Large intestine (tissue), 3 donors: ENCODE measurements around the gene ZSWIM7. TPM values are rescaled to one million over a fixed set of nuclear protein-coding genes. Genes with fewer than 3 reads are reported as not detected.
"Not testable (repeated sequence)": the region's sequence is repeated elsewhere in the genome, so short reads cannot be mapped to it uniquely, and the experiment has no call there.

Source experiments
- DNase-seq, 2 donors: peaks; one replicate each; pipeline versions ENCODE4 v3.0.0 to v3.0.0-alpha.2; 2013
- H3K27ac ChIP-seq: one replicate; pipeline ENCODE4 v1.5.1; 2013; ENCODE audit warnings: low read length
- H3K27me3 ChIP-seq: 2 replicates; pipeline ENCODE4 v1.6.1; 2013; ENCODE audit warnings: low read length; ENCODE audit not compliant: control insufficient read depth, insufficient read depth
- H3K36me3 ChIP-seq: 2 replicates; pipeline ENCODE4 v1.6.1; 2013; ENCODE audit warnings: low read length; ENCODE audit not compliant: control insufficient read depth, insufficient read depth
- H3K4me1 ChIP-seq: one replicate; pipeline ENCODE4 v1.6.1; 2013; ENCODE audit warnings: low read length; ENCODE audit not compliant: control insufficient read depth, insufficient read depth
- H3K4me3 ChIP-seq: one replicate; pipeline ENCODE4 v1.5.1; 2013; ENCODE audit warnings: low read length
- H3K9me3 ChIP-seq: one replicate; pipeline ENCODE4 v1.6.1; 2013; ENCODE audit warnings: mild to moderate bottlenecking, low read depth, low read length, moderate library complexity; ENCODE audit not compliant: control insufficient read depth
- WGBS: methylation state at CpG from one replicate; pipeline ENCODE4 v1.1.5; 2013; ENCODE audit warnings: low lambda C conversion rate; ENCODE audit not compliant: insufficient coverage; 5-methylcytosine and 5-hydroxymethylcytosine counted together
- polyA plus RNA-seq: library from polyadenylated mRNA; unstranded; fragments of 120-200 nt; gene quantifications from one replicate; pipeline ENCODE4 v1.2.1, GENCODE V29; 2013

Gene ZSWIM7
- polyA plus RNA-seq, 1 donor: 31.6 TPM

GRCh38 chr17:16001226-16001897 lies 1.9 kb upstream of the ZSWIM7 start:
- H3K27ac ChIP-seq: no peak overlapping the region
- H3K36me3 ChIP-seq: peaks cover 57% of the 10 kb centered on the region
- peaks cover 7% of the 10 kb centered on the region for H3K4me1 ChIP-seq

GRCh38 chr17:15999974-16000827 lies 697 bp upstream of the ZSWIM7 start:
- 6% methylated on average over 4 of the region's 64 CpGs for WGBS

More at GRCh38 chr17:16001226-16001897, 1.9 kb upstream of the ZSWIM7 start:
- Histone ChIP-seq H3K4me3 (peak overlapping the region; percentile 82), H3K27me3 (no peaks in the 10 kb centered on the region), H3K9me3 (peaks cover 9% of the 10 kb centered on the region)
- DNase-seq: peak in 1 of 2 donors; percentile 14

GRCh38 chr17:15998031-15998562 lies 1.4 kb downstream of the ZSWIM7 start:
- Histone ChIP-seq H3K36me3 (peaks cover 36% of the 10 kb centered on the region), H3K4me1 (peaks cover 7% of the 10 kb centered on the region), H3K9me3 (peaks cover 9% of the 10 kb centered on the region), H3K27me3 (no peaks in the 10 kb centered on the region), H3K4me3 (no peak overlapping the region), H3K27ac (no peak overlapping the region)
- no peak for DNase-seq
- no CpG with 5 or more reads among the region's 4 CpGs for WGBS

More at GRCh38 chr17:15999974-16000827, 697 bp upstream of the ZSWIM7 start:
- peak in 1 of 2 donors; percentile 56 for DNase-seq
- H3K9me3 ChIP-seq: peaks cover 9% of the 10 kb centered on the region
- H3K4me3 ChIP-seq: peak overlapping the region; percentile 82
- H3K27me3 ChIP-seq: no peaks in the 10 kb centered on the region
- H3K4me1 ChIP-seq: peaks cover 7% of the 10 kb centered on the region
- H3K27ac ChIP-seq: peak overlapping the region; percentile 96
- H3K36me3 ChIP-seq: peaks cover 49% of the 10 kb centered on the region

GRCh38 chr17:15996322-15996721 lies 3.2 kb downstream of the ZSWIM7 start:
- no peak for DNase-seq
- WGBS: 100% methylated on average over 1 of the region's 6 CpGs

GRCh38 chr17:15981646-15982580 lies 17.6 kb downstream of the ZSWIM7 start:
- Histone ChIP-seq H3K27me3 (no peaks in the 10 kb centered on the region), H3K36me3 (peaks cover 53% of the 10 kb centered on the region), H3K4me1 (no peaks in the 10 kb centered on the region), H3K9me3 (no peaks in the 10 kb centered on the region), H3K27ac (no peak overlapping the region), H3K4me3 (no peak overlapping the region)
- DNase-seq: no peak
- WGBS: 100% methylated on average over 1 of the region's 5 CpGs

More at GRCh38 chr17:15996322-15996721, 3.2 kb downstream of the ZSWIM7 start:
- no peaks in the 10 kb centered on the region for H3K27me3 ChIP-seq
- no peak overlapping the region for H3K27ac ChIP-seq
- H3K9me3 ChIP-seq: peaks cover 2% of the 10 kb centered on the region
- H3K4me3 ChIP-seq: no peak overlapping the region
- H3K36me3 ChIP-seq: peaks cover 21% of the 10 kb centered on the region
- H3K4me1 ChIP-seq: peaks cover 7% of the 10 kb centered on the region

GRCh38 chr17:15981208-15981607 lies 18.3 kb downstream of the ZSWIM7 start:
- Histone ChIP-seq H3K27me3 (no peaks in the 10 kb centered on the region), H3K9me3 (no peaks in the 10 kb centered on the region), H3K4me1 (no peaks in the 10 kb centered on the region), H3K36me3 (peaks cover 55% of the 10 kb centered on the region), H3K4me3 (no peak overlapping the region), H3K27ac (peak overlapping the region; percentile 9)
- DNase-seq: peak in 1 of 2 donors; percentile 33
- no CpG with 5 or more reads among the region's 2 CpGs for WGBS

GRCh38 chr17:15979013-15979412 lies 20.5 kb downstream of the ZSWIM7 start:
- not testable (repeated sequence) for H3K4me1 ChIP-seq, DNase-seq, H3K9me3 ChIP-seq, H3K27me3 ChIP-seq, H3K27ac ChIP-seq, H3K4me3 ChIP-seq
- WGBS: no CpG with 5 or more reads among the region's 4 CpGs
- H3K36me3 ChIP-seq: peaks cover 52% of the 10 kb centered on the region

GRCh38 chr17:15978606-15979005 lies 20.9 kb downstream of the ZSWIM7 start:
- Histone ChIP-seq H3K4me3 (no peak overlapping the region), H3K27ac (no peak overlapping the region), H3K27me3 (no peaks in the 10 kb centered on the region), H3K9me3 (no peaks in the 10 kb centered on the region), H3K36me3 (peaks cover 49% of the 10 kb centered on the region), H3K4me1 (no peaks in the 10 kb centered on the region)
- WGBS: no CpG with 5 or more reads among the region's 1 CpG
- DNase-seq: no peak

GRCh38 chr17:15977894-15978293 lies 21.6 kb downstream of the ZSWIM7 start:
- Histone ChIP-seq H3K27ac (no peak overlapping the region), H3K27me3 (no peaks in the 10 kb centered on the region), H3K36me3 (peaks cover 49% of the 10 kb centered on the region), H3K4me3 (no peak overlapping the region), H3K9me3 (no peaks in the 10 kb centered on the region), H3K4me1 (no peaks in the 10 kb centered on the region)
- WGBS: no CpG with 5 or more reads among the region's 2 CpGs
- no peak for DNase-seq

GRCh38 chr17:15973834-15974233 lies 25.7 kb downstream of the ZSWIM7 start:
- Histone ChIP-seq H3K4me3 (no peak overlapping the region), H3K4me1 (no peaks in the 10 kb centered on the region), H3K9me3 (no peaks in the 10 kb centered on the region), H3K27me3 (no peaks in the 10 kb centered on the region), H3K36me3 (peaks cover 26% of the 10 kb centered on the region), H3K27ac (no peak overlapping the region)
- no peak for DNase-seq
- 100% methylated on average over 3 of the region's 6 CpGs for WGBS
